ENCODE results near the gene LRFN3. TPM values are rescaled to one million over a fixed set of nuclear protein-coding genes. Genes with fewer than 3 reads are reported as not detected.

The LRFN3 gene
- total and polyA plus RNA-seq, 2 of the 13 experiments (the other 11 are each of a cell fraction or from before 2014, with no cell fraction given): 0.74 to 1.6 TPM

GRCh38 chr19:35931161-35931873 lies 4.9 kb upstream of the LRFN3 start (continued):
- no peak for TF ChIP-seq CEBPZ (IDR thresholded peaks at IDR 0.05; ENCODE audit: low read length)
- no peak for TF ChIP-seq ZNF550 (CRISPR knock-in tag; IDR thresholded peaks at IDR 0.05; ENCODE audit: borderline replicate concordance)
- no peak for TF ChIP-seq PHB2 (IDR thresholded peaks at IDR 0.05; ENCODE audit: partially characterized antibody)
- TF ChIP-seq TBX3 (IDR thresholded peaks at IDR 0.05; ENCODE audit: borderline replicate concordance): peak; percentile 57; the same call in 1 of the 2 replicates
- TF ChIP-seq TAF1 (CRISPR knock-in tag; IDR thresholded peaks at IDR 0.05): peak; percentile 89
- no peak for TF ChIP-seq ZSCAN22 (CRISPR knock-in tag; IDR thresholded peaks at IDR 0.05)
- TF ChIP-seq, protein P1, sequence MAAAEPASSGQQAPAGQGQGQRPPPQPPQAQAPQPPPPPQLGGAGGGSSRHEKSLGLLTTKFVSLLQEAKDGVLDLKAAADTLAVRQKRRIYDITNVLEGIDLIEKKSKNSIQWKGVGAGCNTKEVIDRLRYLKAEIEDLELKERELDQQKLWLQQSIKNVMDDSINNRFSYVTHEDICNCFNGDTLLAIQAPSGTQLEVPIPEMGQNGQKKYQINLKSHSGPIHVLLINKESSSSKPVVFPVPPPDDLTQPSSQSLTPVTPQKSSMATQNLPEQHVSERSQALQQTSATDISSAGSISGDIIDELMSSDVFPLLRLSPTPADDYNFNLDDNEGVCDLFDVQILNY (CRISPR knock-in tag; conservative IDR thresholded peaks at IDR 0.05): peak; percentile 58; the same call in 1 of the 2 replicates
- no peak for TF ChIP-seq CCAR2 (optimal IDR thresholded peaks at IDR 0.05; ENCODE audit: low read depth, low read length)
- TF ChIP-seq MYC (CRISPR knock-in tag; IDR thresholded peaks at IDR 0.05; ENCODE audit: borderline replicate concordance): peak; percentile 90
- no peak for TF ChIP-seq ZNF446 (CRISPR knock-in tag; IDR thresholded peaks at IDR 0.05)
- no peak for TF ChIP-seq CENPX (CRISPR knock-in tag; IDR thresholded peaks at IDR 0.05)
- no peak for TF ChIP-seq HHEX (CRISPR knock-in tag; IDR thresholded peaks at IDR 0.05)
- TF ChIP-seq SMAD1 (CRISPR knock-in tag; IDR thresholded peaks at IDR 0.05; ENCODE audit: borderline replicate concordance, low read depth): peak; percentile 49; the same call in 1 of the 2 replicates
- no peak for TF ChIP-seq ZNF766 (CRISPR knock-in tag; IDR thresholded peaks at IDR 0.05; ENCODE audit: borderline replicate concordance)
- TF ChIP-seq ATAD3A (CRISPR knock-in tag; IDR thresholded peaks at IDR 0.05): no peak
- no peak for TF ChIP-seq IRF1 (CRISPR knock-in tag; IDR thresholded peaks at IDR 0.05; ENCODE audit: low read depth)
- TF ChIP-seq ZNF530 (CRISPR knock-in tag; IDR thresholded peaks at IDR 0.05; ENCODE audit: low read depth): no peak
- TF ChIP-seq, protein P2, sequence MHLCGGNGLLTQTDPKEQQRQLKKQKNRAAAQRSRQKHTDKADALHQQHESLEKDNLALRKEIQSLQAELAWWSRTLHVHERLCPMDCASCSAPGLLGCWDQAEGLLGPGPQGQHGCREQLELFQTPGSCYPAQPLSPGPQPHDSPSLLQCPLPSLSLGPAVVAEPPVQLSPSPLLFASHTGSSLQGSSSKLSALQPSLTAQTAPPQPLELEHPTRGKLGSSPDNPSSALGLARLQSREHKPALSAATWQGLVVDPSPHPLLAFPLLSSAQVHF (CRISPR knock-in tag; IDR thresholded peaks at IDR 0.05): no peak
- peak; percentile 70 for TF ChIP-seq RBFOX2 (IDR thresholded peaks at IDR 0.05; ENCODE audit: low read depth, low read length)
- no peak for TF ChIP-seq TCF7 (IDR thresholded peaks at IDR 0.05; ENCODE audit: low read depth)
- TF ChIP-seq, protein P3, sequence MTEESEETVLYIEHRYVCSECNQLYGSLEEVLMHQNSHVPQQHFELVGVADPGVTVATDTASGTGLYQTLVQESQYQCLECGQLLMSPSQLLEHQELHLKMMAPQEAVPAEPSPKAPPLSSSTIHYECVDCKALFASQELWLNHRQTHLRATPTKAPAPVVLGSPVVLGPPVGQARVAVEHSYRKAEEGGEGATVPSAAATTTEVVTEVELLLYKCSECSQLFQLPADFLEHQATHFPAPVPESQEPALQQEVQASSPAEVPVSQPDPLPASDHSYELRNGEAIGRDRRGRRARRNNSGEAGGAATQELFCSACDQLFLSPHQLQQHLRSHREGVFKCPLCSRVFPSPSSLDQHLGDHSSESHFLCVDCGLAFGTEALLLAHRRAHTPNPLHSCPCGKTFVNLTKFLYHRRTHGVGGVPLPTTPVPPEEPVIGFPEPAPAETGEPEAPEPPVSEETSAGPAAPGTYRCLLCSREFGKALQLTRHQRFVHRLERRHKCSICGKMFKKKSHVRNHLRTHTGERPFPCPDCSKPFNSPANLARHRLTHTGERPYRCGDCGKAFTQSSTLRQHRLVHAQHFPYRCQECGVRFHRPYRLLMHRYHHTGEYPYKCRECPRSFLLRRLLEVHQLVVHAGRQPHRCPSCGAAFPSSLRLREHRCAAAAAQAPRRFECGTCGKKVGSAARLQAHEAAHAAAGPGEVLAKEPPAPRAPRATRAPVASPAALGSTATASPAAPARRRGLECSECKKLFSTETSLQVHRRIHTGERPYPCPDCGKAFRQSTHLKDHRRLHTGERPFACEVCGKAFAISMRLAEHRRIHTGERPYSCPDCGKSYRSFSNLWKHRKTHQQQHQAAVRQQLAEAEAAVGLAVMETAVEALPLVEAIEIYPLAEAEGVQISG (CRISPR knock-in tag; IDR thresholded peaks at IDR 0.05): peak; percentile 91
- peak; percentile 84 for TF ChIP-seq RXRA (CRISPR knock-in tag; IDR thresholded peaks at IDR 0.05)
- no peak for TF ChIP-seq EZH2 (conservative IDR thresholded peaks at IDR 0.05; ENCODE audit: low read depth, low read length)

All from HepG2 (cell line).